Transverse colon (tissue), 4 donors: ENCODE data around the gene WDR17. TPM values are rescaled to one million over a fixed set of nuclear protein-coding genes. Genes with fewer than 3 reads are reported as not detected.

Experiments
- DNase-seq: peaks from one replicate; pipeline ENCODE4 v3.0.0-alpha.2; 2019
- H3K27ac ChIP-seq, 4 donors: fragments of 200-600 bp; sonication (generic); 2 replicates each; pipeline ENCODE4 v1.5.1; 2016 to 2018; ENCODE audit warnings: inconsistent platforms in 4 of 4
- H3K27me3 ChIP-seq: fragments of 200-600 bp; sonication (generic); 2 replicates; pipeline ENCODE4 v1.5.1; 2017; ENCODE audit warnings: inconsistent platforms
- H3K36me3 ChIP-seq, 4 donors: fragments of 200-600 bp; sonication (generic); 2 replicates each; pipeline ENCODE4 v1.5.1; 2017 to 2019; ENCODE audit warnings: inconsistent platforms in 4 of 4
- H3K4me1 ChIP-seq, 4 donors: fragments of 200-600 bp; sonication (generic); 2 replicates each; pipeline ENCODE4 v1.5.1; 2017 to 2020; ENCODE audit warnings: inconsistent platforms in 4 of 4
- H3K4me3 ChIP-seq, 4 donors: fragments of 200-600 bp; sonication (generic); 1 replicate in 1 of 4; 2 replicates in 3 of 4; pipeline versions ENCODE4 v1.5.1 to v1.6.1; 2017 to 2019; ENCODE audit warnings: inconsistent platforms in 4 of 4
- H3K9me3 ChIP-seq, 2 donors: fragments of 200-600 bp; sonication (generic); 2 replicates each; pipeline ENCODE4 v1.5.1; 2017 to 2019; ENCODE audit warnings: inconsistent platforms in 2 of 2
- CTCF ChIP-seq, 5 experiments: fragments of 200-600 bp in 3 of 5; fragments of 450-650 bp in 2 of 5; sonication (generic) in 3 of 5; IDR thresholded peaks; 1 replicate in 2 of 5; 2 replicates in 3 of 5; pipeline ENCODE4 v1.5.1; 2016 to 2017; ENCODE audit warnings: antibody characterized with exemption in 5 of 5, inconsistent platforms in 3 of 5, mild to moderate bottlenecking in 2 of 5, moderate library complexity in 1 of 5
- EP300 ChIP-seq: sonication (generic); formaldehyde crosslinking; IDR thresholded peaks from one replicate; pipeline ENCODE4 v1.6.1; 2017; ENCODE audit warnings: antibody characterized with exemption, low read depth
- POLR2A ChIP-seq: fragments of 450-650 bp; IDR thresholded peaks from one replicate; pipeline ENCODE4 v1.6.1; 2016; ENCODE audit warnings: antibody characterized with exemption, mild to moderate bottlenecking, moderate library complexity
- POLR2AphosphoS5 ChIP-seq, 3 donors: sonication (generic); formaldehyde crosslinking; IDR thresholded peaks; one replicate each; pipeline ENCODE4 v1.6.1; 2016; ENCODE audit warnings: antibody characterized with exemption in 3 of 3
- WGBS, 2 donors: methylation state at CpG; one replicate each; pipeline ENCODE4 v1.1.5; 2018; ENCODE audit warnings: low coverage in 1 of 2; 5-methylcytosine and 5-hydroxymethylcytosine counted together
- in situ Hi-C, 4 donors: fragments of 200-750 bp; cut with MboI; loops; one replicate each; pipeline versions ENCODE4 v1.15.0 to v1.15.1; 2017; ENCODE audit warnings: low sequenced_read_pairs in 3 of 4, low pct_ligation_motif_present in 1 of 4, low pct_unique_long_range_greater_than_20kb in 1 of 4
- intact Hi-C: fragments of 100-400 bp; cut with DNase I; formaldehyde crosslinking; loops from one replicate; pipeline ENCODE4 v1.15.1; 2023; ENCODE audit warnings: low total_unique reads
- total RNA-seq, 4 donors: library from RNA; depleted of rRNA; stranded (reverse); fragments of >200 nt; gene quantifications; one replicate each; pipeline ENCODE4 v1.1.0, GENCODE V29; 2016

The WDR17 gene
- total RNA-seq, 4 donors from 2014 or later = 0.96 to 7.6 (median 1.4) TPM; not detected in 1

DNA sequence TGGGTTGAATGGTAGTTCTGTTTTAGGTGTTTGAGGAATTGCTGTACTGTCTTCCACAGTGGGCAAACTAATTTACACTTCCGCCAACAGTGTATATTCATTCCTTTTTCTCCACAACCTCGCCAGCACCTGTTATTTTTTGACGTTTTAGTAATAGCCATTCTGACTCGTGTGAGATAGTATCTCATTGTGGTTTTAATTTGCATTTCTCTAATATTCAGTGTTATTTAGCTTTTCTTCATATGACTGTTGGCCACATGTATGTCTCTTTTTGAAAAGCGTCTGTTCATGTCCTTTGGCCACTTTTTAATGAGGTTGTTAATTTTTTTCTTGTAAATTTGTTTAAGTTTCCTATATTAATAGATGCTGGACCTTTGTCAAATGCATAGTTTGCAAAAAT lies 26.9 kb upstream of the WDR17 start:
- Histone ChIP-seq H3K4me3 (no peak overlapping the region), H3K36me3 (no peaks in the 10 kb centered on the region), H3K4me1 (no peaks in the 10 kb centered on the region), H3K27ac (no peak overlapping the region), H3K9me3 (no peaks in the 10 kb centered on the region), H3K27me3 (no peaks in the 10 kb centered on the region)
- in situ Hi-C loops = loop anchor here in 2 of 4 donors (25.0 kb wide), 1 partner anchor 299 kb away; no protein-coding TSS in a partner anchor
- DNase-seq = no peak
- 72 to 80% methylated on average over 5 of the region's 5 CpGs for WGBS, 2 donors
- TF ChIP-seq EP300 (no peak), POLR2AphosphoS5 (IDR thresholded peaks at IDR 0.05) (no peak), CTCF (IDR thresholded peaks at IDR 0.05) (no peak), POLR2A (no peak)
- intact Hi-C loops = no loop called here

GRCh38 chr4:176042195-176042594 lies 23.4 kb upstream of the WDR17 start:
- Histone ChIP-seq H3K27ac (no peak overlapping the region), H3K4me1 (peaks cover 0 to 5% (median 0%) of the 10 kb centered on the region in 4 donors), H3K36me3 (no peaks in the 10 kb centered on the region), H3K27me3 (no peaks in the 10 kb centered on the region), H3K4me3 (no peak overlapping the region), H3K9me3 (no peaks in the 10 kb centered on the region)
- TF ChIP-seq CTCF (IDR thresholded peaks at IDR 0.05) = no peak
- TF ChIP-seq POLR2AphosphoS5 (IDR thresholded peaks at IDR 0.05) = no peak
- TF ChIP-seq EP300 = no peak
- intact Hi-C loops (no loop called here), in situ Hi-C loops (loop anchor here in 2 of 4 donors (25.0 kb wide), 1 partner anchor 295 kb away; no protein-coding TSS in a partner anchor)
- no peak for DNase-seq

DNA sequence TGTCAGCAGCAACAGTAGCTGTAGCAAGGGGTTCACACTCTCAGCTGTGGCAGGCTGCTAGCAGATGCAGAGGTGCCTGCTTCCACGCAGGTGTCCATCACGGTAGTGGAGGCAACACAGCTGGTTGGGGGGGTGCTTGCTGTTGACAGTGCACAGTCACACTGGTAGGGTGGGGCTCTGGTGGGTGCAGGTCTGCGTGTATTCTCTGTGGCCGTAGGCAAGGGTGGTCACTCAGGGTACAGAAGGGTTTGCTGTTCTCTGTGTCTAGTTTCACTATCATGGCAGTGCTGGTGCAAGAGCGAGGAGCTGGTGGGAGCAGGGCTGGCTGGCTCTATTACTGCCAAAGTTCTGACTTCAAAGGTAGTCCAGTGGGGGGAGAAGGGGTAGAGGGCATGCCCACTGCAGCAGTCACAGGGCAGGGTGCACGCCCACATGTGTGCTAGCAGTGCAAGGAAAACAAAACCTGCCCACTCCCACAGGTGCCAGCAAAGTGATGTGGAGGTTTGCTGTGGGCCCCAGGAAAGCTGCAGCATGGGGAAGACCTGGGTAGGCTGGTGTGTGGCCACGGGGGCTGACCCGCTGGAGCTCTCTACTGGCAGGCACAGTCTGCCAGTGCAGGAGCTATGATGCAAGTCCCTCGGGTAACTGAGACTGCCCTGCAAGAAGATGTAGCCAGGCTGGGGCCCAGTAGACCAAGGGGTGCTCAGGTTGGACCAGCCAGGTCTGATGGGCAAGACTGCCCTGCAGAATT lies 21.6 kb upstream of the WDR17 start:
- in situ Hi-C loops (loop anchor here in 2 of 4 donors (25.0 kb wide), 1 partner anchor 293 kb away; no protein-coding TSS in a partner anchor), intact Hi-C loops (no loop called here)
- TF ChIP-seq EP300 = no peak
- TF ChIP-seq CTCF (IDR thresholded peaks at IDR 0.05) = no peak
- no peak for TF ChIP-seq POLR2AphosphoS5 (IDR thresholded peaks at IDR 0.05)
- TF ChIP-seq POLR2A = no peak
- Histone ChIP-seq H3K27me3 (no peaks in the 10 kb centered on the region), H3K4me3 (no peak overlapping the region), H3K4me1 (peaks cover 0 to 5% (median 0%) of the 10 kb centered on the region in 4 donors), H3K36me3 (no peaks in the 10 kb centered on the region), H3K27ac (no peak overlapping the region), H3K9me3 (no peaks in the 10 kb centered on the region)
- 66% methylated on average over 9 of the region's 9 CpGs; no CpG with 5 or more reads in 1 of the 2 donors for whole genome bisulfite sequencing, 2 donors
- no peak for DNase-seq

GRCh38 chr4:176044589-176044951 lies 21.1 kb upstream of the WDR17 start:
- WGBS, 2 donors = 65 to 75% methylated on average over 1 to 4 of the region's 4 CpGs
- Histone ChIP-seq H3K27ac (no peak overlapping the region), H3K36me3 (no peaks in the 10 kb centered on the region), H3K4me3 (no peak overlapping the region), H3K4me1 (peaks cover 0 to 5% (median 0%) of the 10 kb centered on the region in 4 donors), H3K27me3 (no peaks in the 10 kb centered on the region), H3K9me3 (no peaks in the 10 kb centered on the region)
- no peak for TF ChIP-seq POLR2AphosphoS5 (IDR thresholded peaks at IDR 0.05)
- no peak for TF ChIP-seq EP300
- TF ChIP-seq CTCF (IDR thresholded peaks at IDR 0.05) = no peak
- TF ChIP-seq POLR2A = no peak
- in situ Hi-C loops (loop anchor here in 2 of 4 donors (25.0 kb wide), 1 partner anchor 293 kb away; no protein-coding TSS in a partner anchor), intact Hi-C loops (no loop called here)
- DNase-seq = no peak
